HCT116 (cell line): Measurements from ENCODE around the gene PDE1C. TPM values are rescaled to one million over a fixed set of nuclear protein-coding genes. Genes with fewer than 3 reads are reported as not detected.

Source experiments
- ATAC-seq: fragments of 200-7000 bp; cut with Tn5 transposase; 2 replicates; pipeline ENCODE4 v1.9.1; 2020; ENCODE audit warnings: mild to moderate bottlenecking, moderate library complexity
- BruUV-seq: library from RNA; stranded (reverse); fragments of 400-500 nt; replicated peaks from 2 replicates; lab custom pipeline; 2021; lab: Mats Ljungman, UMichigan
- CTCF ChIA-PET: fragments of 300-600 bp; sonication (Branson Sonifier 250); formaldehyde crosslinking; loops from one replicate; lab custom pipeline; 2021; ENCODE audit warnings: antibody characterized with exemption; lab: Charles Lee
- POLR2A ChIA-PET: fragments of 300-600, 350-600 bp; sonication (Branson Sonifier 250); formaldehyde crosslinking; loops from one replicate; lab custom pipeline; 2021; ENCODE audit warnings: antibody characterized with exemption; lab: Charles Lee
- RAD21 ChIA-PET, 2 experiments: fragments of 300-600 bp; sonication (Branson Sonifier 250); formaldehyde crosslinking; loops; one replicate each; lab custom pipeline; 2023; ENCODE audit warnings: low total read pairs in 2 of 2; ENCODE audit not compliant: uncharacterized antibody in 2 of 2, unreplicated experiment in 2 of 2, low non-redundant PET in 1 of 2; lab: Charles Lee
- DNase-seq: peaks from one replicate; pipeline ENCODE4 v3.0.0-alpha.2; 2010; ENCODE audit warnings: low read depth, low spot score
- H2AFZ ChIP-seq: fragments of 200-600 bp; shearing (Covaris generic), sonication (generic); 2 replicates; pipeline ENCODE4 v1.6.1; 2017; ENCODE audit warnings: low read depth, mixed run types, mixed read lengths, antibody characterized with exemption, low read length; ENCODE audit not compliant: poor library complexity, severe bottlenecking
- H3K27ac ChIP-seq: 2 replicates; pipeline ENCODE4 v1.5.1; 2012; ENCODE audit warnings: low read depth, low read length
- H3K27me3 ChIP-seq: fragments of 200-600 bp; sonication (generic); 2 replicates; pipeline ENCODE4 v1.6.1; 2016; ENCODE audit warnings: mixed run types, low read length, mixed read lengths; ENCODE audit not compliant: insufficient read depth
- H3K36me3 ChIP-seq, 2 experiments: fragments of 200-500 bp in 1 of 2; fragments of 200-600 bp in 1 of 2; sonication (Bioruptor generic) in 1 of 2; sonication (generic) in 1 of 2; 2 replicates each; pipeline versions ENCODE4 v1.5.1 to v1.6.1; 2014 to 2016; ENCODE audit warnings: low read length in 2 of 2, inconsistent platforms in 1 of 2, mixed read lengths in 1 of 2, mixed run types in 1 of 2; ENCODE audit not compliant: insufficient read depth in 2 of 2, control insufficient read depth in 1 of 2
- H3K4me1 ChIP-seq, 2 experiments: fragments of 200-600 bp in 1 of 2; sonication (generic) in 1 of 2; 2 replicates each; pipeline versions ENCODE4 v1.5.1 to v1.6.1; 2012 to 2017; ENCODE audit warnings: low read length in 2 of 2, inconsistent platforms in 1 of 2, mild to moderate bottlenecking in 1 of 2, mixed read lengths in 1 of 2, mixed run types in 1 of 2, moderate library complexity in 1 of 2; ENCODE audit not compliant: insufficient read depth in 2 of 2, control insufficient read depth in 1 of 2
- H3K4me2 ChIP-seq: fragments of 200-600 bp; sonication (generic); 2 replicates; pipeline ENCODE4 v1.6.1; 2017; ENCODE audit warnings: mixed run types, low read length, mixed read lengths
- H3K4me3 ChIP-seq, 2 experiments: fragments of 200-600 bp in 1 of 2; sonication (generic) in 1 of 2; replicated peaks in 1 of 2; 2 replicates each; pipeline ENCODE4 v1.5.1; 2011 to 2016; ENCODE audit warnings: low read length in 2 of 2, control low read depth in 1 of 2, low read depth in 1 of 2, mild to moderate bottlenecking in 1 of 2, mixed read lengths in 1 of 2, mixed run types in 1 of 2
- H3K79me2 ChIP-seq: fragments of 200-600 bp; sonication (generic); 2 replicates; pipeline ENCODE4 v1.6.1; 2017; ENCODE audit warnings: mild to moderate bottlenecking, mixed run types, low read length, moderate library complexity, mixed read lengths; ENCODE audit not compliant: insufficient read depth
- H3K9ac ChIP-seq: fragments of 200-600 bp; sonication (generic); 2 replicates; pipeline ENCODE4 v1.6.1; 2016; ENCODE audit warnings: low read length, mixed read lengths
- H3K9me2 ChIP-seq: fragments of 200-600 bp; sonication (generic), shearing (Covaris generic); 2 replicates; pipeline ENCODE4 v1.6.1; 2017; ENCODE audit warnings: mixed run types, mild to moderate bottlenecking, moderate library complexity; ENCODE audit not compliant: insufficient read depth
- H3K9me3 ChIP-seq, 2 experiments: fragments of 200-500 bp in 1 of 2; fragments of 200-600 bp in 1 of 2; sonication (Bioruptor generic) in 1 of 2; sonication (generic) in 1 of 2; 2 replicates each; pipeline ENCODE4 v1.6.1; 2014 to 2017; ENCODE audit warnings: low read length in 2 of 2, mixed read lengths in 2 of 2, inconsistent platforms in 1 of 2, low read depth in 1 of 2, mild to moderate bottlenecking in 1 of 2, mixed run types in 1 of 2, moderate library complexity in 1 of 2; ENCODE audit not compliant: control insufficient read depth in 1 of 2, insufficient read depth in 1 of 2
- H4K20me1 ChIP-seq: fragments of 200-600 bp; sonication (generic), shearing (Covaris generic); 2 replicates; pipeline ENCODE4 v1.6.1; 2017; ENCODE audit warnings: mixed run types, mild to moderate bottlenecking, moderate library complexity; ENCODE audit not compliant: insufficient read depth
- CBX3 ChIP-seq: IDR thresholded peaks from 2 replicates; pipeline ENCODE4 v1.6.1; 2012; ENCODE audit warnings: low read depth
- EZH2 ChIP-seq: fragments of 200-600 bp; sonication (generic); IDR thresholded peaks from 2 replicates; pipeline ENCODE4 v1.6.1; 2017; ENCODE audit warnings: antibody characterized with exemption, mixed run types
- FOSL1 ChIP-seq: IDR thresholded peaks from 2 replicates; pipeline ENCODE4 v1.6.1; 2012; ENCODE audit warnings: low read depth
- RAD21 ChIP-seq: IDR thresholded peaks from 2 replicates; pipeline ENCODE4 v1.6.1; 2012; ENCODE audit warnings: low read depth, mild to moderate bottlenecking
- intact Hi-C: fragments of 100-400 bp; cut with micrococcal nuclease; formaldehyde crosslinking; loops from 2 replicates; pipeline ENCODE4 v1.10.0; 2022
- total RNA-seq: library from RNA; stranded (reverse); gene quantifications from one replicate; pipeline ENCODE4 v1.2.1, GENCODE V29; 2021; ENCODE audit not compliant: unreplicated experiment
- TF ChIP-seq, protein P1 (sequence below): IDR thresholded peaks from 2 replicates; pipeline ENCODE4 v1.6.1; 2012
- TF ChIP-seq, protein P2 (sequence below): IDR thresholded peaks from 2 replicates; pipeline ENCODE4 v1.6.1; 2012; ENCODE audit warnings: low read depth
- TF ChIP-seq, protein P3 (sequence below), 3 experiments: fragments of 200-600 bp in 1 of 3; sonication (generic) in 1 of 3; IDR thresholded peaks in 2 of 3; conservative IDR thresholded peaks in 1 of 3; 2 replicates each; pipeline ENCODE4 v1.5.1; 2012 to 2017; ENCODE audit warnings: low read depth in 2 of 3, low read length in 2 of 3, antibody characterized with exemption in 1 of 3, borderline replicate concordance in 1 of 3, control low read depth in 1 of 3, mild to moderate bottlenecking in 1 of 3, mixed read lengths in 1 of 3, mixed run types in 1 of 3, moderate library complexity in 1 of 3; ENCODE audit not compliant: insufficient read depth in 1 of 3
- TF ChIP-seq, protein P4 (sequence below): IDR thresholded peaks from 2 replicates; pipeline ENCODE4 v1.6.1; 2012

The PDE1C gene
- total RNA-seq, 1 experiment from 2014 or later = 0.17 TPM

DNA sequence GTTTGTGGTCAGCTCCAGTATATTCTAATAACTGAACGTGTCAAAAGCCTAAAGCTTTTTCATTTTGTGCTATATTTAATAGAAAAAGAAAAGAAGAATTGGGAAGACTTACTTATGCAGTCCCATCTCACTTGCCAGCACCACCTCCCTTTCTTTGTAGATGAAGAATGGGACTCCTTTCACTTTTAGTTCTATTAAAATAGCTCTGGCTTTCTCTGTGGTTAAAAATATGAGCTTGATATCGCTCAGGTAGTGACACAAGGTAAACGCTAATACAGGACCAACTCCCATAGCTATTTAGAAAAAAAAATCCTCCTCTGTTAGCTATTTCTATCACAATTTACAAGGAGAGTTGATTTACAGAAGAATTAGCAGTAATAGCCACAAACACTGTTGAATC lies 176.8 kb downstream of the PDE1C start:
- H3K4me1 ChIP-seq = no peaks in the 10 kb centered on the region
- ChIA-PET CTCF (no interaction called here), RAD21 (no interaction called here), POLR2A (no interaction called here)
- ATAC-seq = no peak
- no peak overlapping the region for H2AFZ ChIP-seq
- H3K4me2 ChIP-seq = no peak overlapping the region
- H3K9me2 ChIP-seq = no peaks in the 10 kb centered on the region
- H4K20me1 ChIP-seq = no peaks in the 10 kb centered on the region
- no TSS peak for BruUV-seq
- no peak overlapping the region for H3K4me3 ChIP-seq
- no peak for DNase-seq
- intact Hi-C loops = no loop called here
- no peaks in the 10 kb centered on the region for H3K9me3 ChIP-seq
- H3K27me3 ChIP-seq = no peaks in the 10 kb centered on the region; the same call in 1 of the 2 replicates
- no peak overlapping the region for H3K27ac ChIP-seq
- no peak for TF ChIP-seq CBX3
- H3K36me3 ChIP-seq = no peaks in the 10 kb centered on the region
- no peak overlapping the region for H3K9ac ChIP-seq
- no peaks in the 10 kb centered on the region for H3K79me2 ChIP-seq

DNA sequence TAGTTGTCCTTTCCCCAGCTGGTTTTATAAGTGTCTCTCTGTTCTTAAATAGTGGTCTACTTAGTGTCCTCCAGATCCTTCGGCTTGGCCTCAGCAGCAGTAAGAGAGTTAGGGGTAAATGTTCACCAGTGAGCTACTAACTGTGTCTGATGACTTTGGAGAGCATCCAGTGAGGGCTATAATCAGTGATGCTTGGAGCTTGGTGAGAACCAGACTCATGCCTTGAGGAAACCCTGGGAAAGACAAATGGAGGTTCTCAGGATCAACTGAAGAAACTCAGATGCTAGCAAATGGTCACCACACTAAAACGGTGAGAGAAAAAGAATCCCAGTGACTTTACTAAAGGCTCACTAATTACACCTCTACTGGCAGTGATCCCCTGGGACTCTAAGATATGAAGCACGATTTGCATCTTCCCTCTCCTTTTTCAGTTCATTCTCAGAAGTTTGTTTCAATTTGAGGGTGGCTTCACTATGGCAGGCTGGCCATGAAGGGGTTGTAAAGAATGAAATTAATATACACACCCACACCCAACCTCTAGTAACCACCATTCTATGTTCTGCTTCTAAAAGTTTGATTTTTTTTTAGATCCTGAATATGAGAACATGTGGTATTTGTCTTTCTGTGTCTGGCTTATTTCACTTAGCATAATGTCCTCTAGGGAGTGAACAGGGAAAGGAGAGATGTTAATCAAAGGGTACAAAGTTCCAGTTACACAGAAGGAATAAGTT lies 177.9 kb downstream of the PDE1C start:
- H3K9ac ChIP-seq = no peak overlapping the region
- no peak overlapping the region for H3K27ac ChIP-seq
- no peak overlapping the region for H3K4me2 ChIP-seq
- POLR2A ChIA-PET = no interaction called here
- H3K4me1 ChIP-seq = no peaks in the 10 kb centered on the region
- H3K36me3 ChIP-seq = no peaks in the 10 kb centered on the region
- H4K20me1 ChIP-seq = no peaks in the 10 kb centered on the region
- CTCF ChIA-PET = no interaction called here
- H3K4me3 ChIP-seq = no peak overlapping the region
- no peak overlapping the region for H2AFZ ChIP-seq
- BruUV-seq = no TSS peak
- no peaks in the 10 kb centered on the region for H3K9me3 ChIP-seq
- H3K27me3 ChIP-seq = no peaks in the 10 kb centered on the region; the same call in 1 of the 2 replicates
- no peak for DNase-seq
- no peaks in the 10 kb centered on the region for H3K79me2 ChIP-seq
- RAD21 ChIA-PET = no interaction called here
- intact Hi-C loops = no loop called here
- H3K9me2 ChIP-seq = no peaks in the 10 kb centered on the region
- ATAC-seq = no peak
- TF ChIP-seq, protein P1, sequence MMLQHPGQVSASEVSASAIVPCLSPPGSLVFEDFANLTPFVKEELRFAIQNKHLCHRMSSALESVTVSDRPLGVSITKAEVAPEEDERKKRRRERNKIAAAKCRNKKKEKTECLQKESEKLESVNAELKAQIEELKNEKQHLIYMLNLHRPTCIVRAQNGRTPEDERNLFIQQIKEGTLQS = no peak
- TF ChIP-seq EZH2 (no peak), CBX3 (no peak), FOSL1 (no peak), RAD21 (no peak)
- TF ChIP-seq, protein P2, sequence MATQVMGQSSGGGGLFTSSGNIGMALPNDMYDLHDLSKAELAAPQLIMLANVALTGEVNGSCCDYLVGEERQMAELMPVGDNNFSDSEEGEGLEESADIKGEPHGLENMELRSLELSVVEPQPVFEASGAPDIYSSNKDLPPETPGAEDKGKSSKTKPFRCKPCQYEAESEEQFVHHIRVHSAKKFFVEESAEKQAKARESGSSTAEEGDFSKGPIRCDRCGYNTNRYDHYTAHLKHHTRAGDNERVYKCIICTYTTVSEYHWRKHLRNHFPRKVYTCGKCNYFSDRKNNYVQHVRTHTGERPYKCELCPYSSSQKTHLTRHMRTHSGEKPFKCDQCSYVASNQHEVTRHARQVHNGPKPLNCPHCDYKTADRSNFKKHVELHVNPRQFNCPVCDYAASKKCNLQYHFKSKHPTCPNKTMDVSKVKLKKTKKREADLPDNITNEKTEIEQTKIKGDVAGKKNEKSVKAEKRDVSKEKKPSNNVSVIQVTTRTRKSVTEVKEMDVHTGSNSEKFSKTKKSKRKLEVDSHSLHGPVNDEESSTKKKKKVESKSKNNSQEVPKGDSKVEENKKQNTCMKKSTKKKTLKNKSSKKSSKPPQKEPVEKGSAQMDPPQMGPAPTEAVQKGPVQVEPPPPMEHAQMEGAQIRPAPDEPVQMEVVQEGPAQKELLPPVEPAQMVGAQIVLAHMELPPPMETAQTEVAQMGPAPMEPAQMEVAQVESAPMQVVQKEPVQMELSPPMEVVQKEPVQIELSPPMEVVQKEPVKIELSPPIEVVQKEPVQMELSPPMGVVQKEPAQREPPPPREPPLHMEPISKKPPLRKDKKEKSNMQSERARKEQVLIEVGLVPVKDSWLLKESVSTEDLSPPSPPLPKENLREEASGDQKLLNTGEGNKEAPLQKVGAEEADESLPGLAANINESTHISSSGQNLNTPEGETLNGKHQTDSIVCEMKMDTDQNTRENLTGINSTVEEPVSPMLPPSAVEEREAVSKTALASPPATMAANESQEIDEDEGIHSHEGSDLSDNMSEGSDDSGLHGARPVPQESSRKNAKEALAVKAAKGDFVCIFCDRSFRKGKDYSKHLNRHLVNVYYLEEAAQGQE = no peak
- TF ChIP-seq, protein P3, sequence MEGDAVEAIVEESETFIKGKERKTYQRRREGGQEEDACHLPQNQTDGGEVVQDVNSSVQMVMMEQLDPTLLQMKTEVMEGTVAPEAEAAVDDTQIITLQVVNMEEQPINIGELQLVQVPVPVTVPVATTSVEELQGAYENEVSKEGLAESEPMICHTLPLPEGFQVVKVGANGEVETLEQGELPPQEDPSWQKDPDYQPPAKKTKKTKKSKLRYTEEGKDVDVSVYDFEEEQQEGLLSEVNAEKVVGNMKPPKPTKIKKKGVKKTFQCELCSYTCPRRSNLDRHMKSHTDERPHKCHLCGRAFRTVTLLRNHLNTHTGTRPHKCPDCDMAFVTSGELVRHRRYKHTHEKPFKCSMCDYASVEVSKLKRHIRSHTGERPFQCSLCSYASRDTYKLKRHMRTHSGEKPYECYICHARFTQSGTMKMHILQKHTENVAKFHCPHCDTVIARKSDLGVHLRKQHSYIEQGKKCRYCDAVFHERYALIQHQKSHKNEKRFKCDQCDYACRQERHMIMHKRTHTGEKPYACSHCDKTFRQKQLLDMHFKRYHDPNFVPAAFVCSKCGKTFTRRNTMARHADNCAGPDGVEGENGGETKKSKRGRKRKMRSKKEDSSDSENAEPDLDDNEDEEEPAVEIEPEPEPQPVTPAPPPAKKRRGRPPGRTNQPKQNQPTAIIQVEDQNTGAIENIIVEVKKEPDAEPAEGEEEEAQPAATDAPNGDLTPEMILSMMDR (IDR thresholded peaks at IDR 0.05 in 2 of 3, conservative IDR thresholded peaks at IDR 0.05 in 1 of 3; ENCODE audit: borderline replicate concordance in 1 of 3, insufficient read depth in 1 of 3, low read depth in 2 of 3, low read length in 2 of 3) = no peak
- TF ChIP-seq, protein P4, sequence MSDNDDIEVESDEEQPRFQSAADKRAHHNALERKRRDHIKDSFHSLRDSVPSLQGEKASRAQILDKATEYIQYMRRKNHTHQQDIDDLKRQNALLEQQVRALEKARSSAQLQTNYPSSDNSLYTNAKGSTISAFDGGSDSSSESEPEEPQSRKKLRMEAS = no peak
- TF ChIP-seq, all 23 proteins: peak for 0
